Coronary artery (tissue), 2 donors: ENCODE results near the gene NTPCR.

Experiments
- DNase-seq: peaks from one replicate; pipeline ENCODE4 v3.0.0-alpha.2; 2017; ENCODE audit warnings: low spot score
- H3K27ac ChIP-seq, 2 donors: fragments of 200-600 bp; sonication (generic); one replicate each; pipeline ENCODE4 v1.5.1; 2016 to 2019
- H3K4me3 ChIP-seq: fragments of 200-600 bp; sonication (generic); 2 replicates; pipeline ENCODE4 v1.5.1; 2016; ENCODE audit warnings: mild to moderate bottlenecking, moderate library complexity
- TF ChIP-seq, protein P1 (sequence below): fragments of 200-600 bp; sonication (generic); IDR thresholded peaks from one replicate; pipeline ENCODE4 v1.5.1; 2019; ENCODE audit warnings: antibody characterized with exemption

NTPCR gene

DNA sequence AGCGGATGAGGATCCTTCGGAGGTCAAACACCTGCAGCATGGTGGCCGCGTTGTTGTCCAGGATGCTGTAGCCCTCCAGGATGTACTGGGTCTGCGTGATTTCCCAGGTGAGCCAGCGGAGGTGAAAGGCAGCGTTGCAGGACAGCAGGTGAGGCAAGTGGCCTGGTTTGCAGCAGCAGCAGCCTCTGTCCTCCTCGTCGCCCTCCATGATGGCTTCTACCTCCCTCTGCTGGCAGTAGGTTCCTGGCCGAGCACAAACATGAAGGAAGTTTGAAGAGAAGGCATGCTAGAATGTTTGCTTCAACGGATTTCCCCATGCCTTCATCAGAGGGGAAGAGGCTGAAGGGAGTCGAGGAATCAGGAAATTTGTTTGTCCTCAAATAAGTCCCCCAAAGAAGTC is 74.7 kb downstream of the NTPCR start:
- Histone ChIP-seq H3K27ac (no peak overlapping the region), H3K4me3 (no peak overlapping the region)
- TF ChIP-seq, protein P1, sequence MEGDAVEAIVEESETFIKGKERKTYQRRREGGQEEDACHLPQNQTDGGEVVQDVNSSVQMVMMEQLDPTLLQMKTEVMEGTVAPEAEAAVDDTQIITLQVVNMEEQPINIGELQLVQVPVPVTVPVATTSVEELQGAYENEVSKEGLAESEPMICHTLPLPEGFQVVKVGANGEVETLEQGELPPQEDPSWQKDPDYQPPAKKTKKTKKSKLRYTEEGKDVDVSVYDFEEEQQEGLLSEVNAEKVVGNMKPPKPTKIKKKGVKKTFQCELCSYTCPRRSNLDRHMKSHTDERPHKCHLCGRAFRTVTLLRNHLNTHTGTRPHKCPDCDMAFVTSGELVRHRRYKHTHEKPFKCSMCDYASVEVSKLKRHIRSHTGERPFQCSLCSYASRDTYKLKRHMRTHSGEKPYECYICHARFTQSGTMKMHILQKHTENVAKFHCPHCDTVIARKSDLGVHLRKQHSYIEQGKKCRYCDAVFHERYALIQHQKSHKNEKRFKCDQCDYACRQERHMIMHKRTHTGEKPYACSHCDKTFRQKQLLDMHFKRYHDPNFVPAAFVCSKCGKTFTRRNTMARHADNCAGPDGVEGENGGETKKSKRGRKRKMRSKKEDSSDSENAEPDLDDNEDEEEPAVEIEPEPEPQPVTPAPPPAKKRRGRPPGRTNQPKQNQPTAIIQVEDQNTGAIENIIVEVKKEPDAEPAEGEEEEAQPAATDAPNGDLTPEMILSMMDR: no peak
- DNase-seq: no peak

DNA sequence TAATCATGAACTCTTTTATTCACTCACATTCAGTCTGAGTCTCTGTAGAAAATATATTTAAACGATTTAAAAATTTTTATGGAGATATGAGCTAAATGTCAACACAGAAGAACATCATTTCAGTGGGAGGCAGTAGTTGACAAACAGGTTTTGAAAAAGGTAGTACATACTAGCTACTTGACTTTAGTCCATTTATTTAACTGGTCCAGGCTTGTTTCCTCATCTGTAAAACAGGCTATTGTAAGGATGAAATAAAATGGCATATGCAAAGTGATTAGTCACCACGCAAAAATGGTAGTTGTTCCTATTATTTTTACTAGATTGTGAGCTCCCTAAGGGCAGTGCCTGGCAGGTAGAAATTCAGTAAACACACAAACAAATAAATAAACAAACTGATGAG is 75.2 kb downstream of the NTPCR start:
- Histone ChIP-seq H3K27ac (no peak overlapping the region), H3K4me3 (no peak overlapping the region)
- TF ChIP-seq, protein P1: no peak
- no peak for DNase-seq

DNA sequence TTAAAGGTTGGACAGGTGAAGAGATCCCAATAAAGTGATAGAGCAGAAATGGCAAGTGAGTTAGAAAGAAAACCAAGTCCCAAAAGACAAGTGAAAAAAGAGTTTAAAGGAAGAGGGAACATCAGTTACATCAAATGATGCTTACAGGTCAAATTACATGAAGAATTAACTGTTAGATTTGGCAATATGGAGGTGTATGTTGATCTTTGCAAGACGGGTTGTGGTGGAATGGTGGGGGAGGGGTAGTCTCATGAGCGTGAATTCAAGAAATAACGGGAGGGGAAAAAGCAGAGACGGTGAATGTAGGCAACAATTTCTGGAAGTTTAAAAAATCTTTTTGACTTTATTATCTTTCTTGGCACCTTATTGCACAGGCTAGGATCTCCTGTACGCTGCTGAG is 76.6 kb downstream of the NTPCR start:
- TF ChIP-seq, protein P1: no peak
- no peak for DNase-seq
- H3K27ac ChIP-seq: no peak overlapping the region
- no peak overlapping the region for H3K4me3 ChIP-seq

DNA sequence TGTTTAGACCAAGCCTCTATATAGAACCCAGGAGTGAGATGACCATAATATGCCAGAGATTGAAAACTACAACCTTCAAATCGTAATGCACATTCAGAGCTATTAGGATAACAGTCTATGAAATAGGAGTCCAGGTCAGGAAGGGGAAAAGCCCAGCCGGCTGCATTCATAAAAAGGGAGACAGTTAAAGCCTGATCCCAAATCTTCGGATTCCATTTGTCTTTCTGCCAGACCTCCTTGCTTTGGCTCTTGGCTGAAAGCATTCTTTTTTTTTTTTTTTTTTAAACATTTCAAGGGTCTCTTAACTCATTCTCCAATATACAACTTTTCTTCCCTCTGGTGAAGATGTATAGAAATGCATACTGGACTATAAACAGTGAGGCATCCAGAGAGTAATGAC is 81.1 kb downstream of the NTPCR start:
- DNase-seq: no peak

DNA sequence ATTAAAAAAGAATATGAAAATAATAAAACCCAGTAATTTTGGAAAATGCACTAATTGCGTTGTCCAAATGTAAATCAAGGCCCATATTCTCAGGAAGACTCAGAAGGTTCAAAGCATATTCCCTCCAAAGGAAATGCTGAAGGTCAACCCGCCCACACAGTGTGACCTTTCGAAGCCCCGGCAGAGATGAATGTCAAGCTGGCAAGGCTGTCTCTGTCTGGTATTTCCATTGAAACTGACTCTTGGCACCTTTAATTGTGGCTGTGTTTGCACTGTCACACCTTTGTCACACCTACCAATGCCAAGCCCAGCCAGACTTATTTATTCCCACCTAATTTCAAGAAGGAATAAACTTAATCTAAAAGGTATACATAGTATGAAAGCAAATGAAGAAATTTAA is 82.5 kb downstream of the NTPCR start:
- TF ChIP-seq, protein P1: no peak
- no peak overlapping the region for H3K27ac ChIP-seq
- no peak for DNase-seq
- H3K4me3 ChIP-seq: no peak overlapping the region

More for the DNA sequence above, 81.1 kb downstream of the NTPCR start:
- Histone ChIP-seq H3K4me3 (no peak overlapping the region), H3K27ac (no peak overlapping the region)
- TF ChIP-seq, protein P1: no peak

DNA sequence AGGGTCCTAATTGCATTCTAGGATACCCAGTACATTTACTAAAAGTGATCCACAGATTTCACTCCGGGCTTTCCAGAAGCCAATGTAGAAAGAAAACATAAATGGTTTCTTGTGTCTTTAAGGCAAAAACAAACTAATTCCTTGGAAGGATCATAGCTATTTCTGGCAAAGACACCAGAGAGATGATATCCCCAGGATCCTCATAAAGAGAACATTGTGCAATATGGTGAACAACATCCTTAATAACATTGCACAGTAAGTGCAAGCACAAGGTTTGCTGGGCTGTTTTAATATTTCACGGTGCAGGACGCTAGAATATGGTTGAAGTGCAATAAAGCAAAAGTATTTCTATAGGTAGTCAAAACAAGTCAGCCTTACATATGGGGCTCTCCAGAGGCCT is 83.0 kb downstream of the NTPCR start:
- no peak for DNase-seq
- TF ChIP-seq, protein P1: no peak
- Histone ChIP-seq H3K4me3 (no peak overlapping the region), H3K27ac (no peak overlapping the region)
